DMS79 (cell line): ENCODE measurements around the gene RNF145.
A peak's percentile ranks its signal among the peaks of the same experiment; 100 is the strongest.
"Not testable (repeated sequence)": the region's sequence is repeated elsewhere in the genome, so short reads cannot be mapped to it uniquely, and the experiment has no call there.

ENCODE experiments used
- DNase-seq: peaks from one replicate; lab custom pipeline; 2025; lab: John Stamatoyannopoulos, UW

RNF145 gene, protein sequence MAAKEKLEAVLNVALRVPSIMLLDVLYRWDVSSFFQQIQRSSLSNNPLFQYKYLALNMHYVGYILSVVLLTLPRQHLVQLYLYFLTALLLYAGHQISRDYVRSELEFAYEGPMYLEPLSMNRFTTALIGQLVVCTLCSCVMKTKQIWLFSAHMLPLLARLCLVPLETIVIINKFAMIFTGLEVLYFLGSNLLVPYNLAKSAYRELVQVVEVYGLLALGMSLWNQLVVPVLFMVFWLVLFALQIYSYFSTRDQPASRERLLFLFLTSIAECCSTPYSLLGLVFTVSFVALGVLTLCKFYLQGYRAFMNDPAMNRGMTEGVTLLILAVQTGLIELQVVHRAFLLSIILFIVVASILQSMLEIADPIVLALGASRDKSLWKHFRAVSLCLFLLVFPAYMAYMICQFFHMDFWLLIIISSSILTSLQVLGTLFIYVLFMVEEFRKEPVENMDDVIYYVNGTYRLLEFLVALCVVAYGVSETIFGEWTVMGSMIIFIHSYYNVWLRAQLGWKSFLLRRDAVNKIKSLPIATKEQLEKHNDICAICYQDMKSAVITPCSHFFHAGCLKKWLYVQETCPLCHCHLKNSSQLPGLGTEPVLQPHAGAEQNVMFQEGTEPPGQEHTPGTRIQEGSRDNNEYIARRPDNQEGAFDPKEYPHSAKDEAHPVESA

DNA sequence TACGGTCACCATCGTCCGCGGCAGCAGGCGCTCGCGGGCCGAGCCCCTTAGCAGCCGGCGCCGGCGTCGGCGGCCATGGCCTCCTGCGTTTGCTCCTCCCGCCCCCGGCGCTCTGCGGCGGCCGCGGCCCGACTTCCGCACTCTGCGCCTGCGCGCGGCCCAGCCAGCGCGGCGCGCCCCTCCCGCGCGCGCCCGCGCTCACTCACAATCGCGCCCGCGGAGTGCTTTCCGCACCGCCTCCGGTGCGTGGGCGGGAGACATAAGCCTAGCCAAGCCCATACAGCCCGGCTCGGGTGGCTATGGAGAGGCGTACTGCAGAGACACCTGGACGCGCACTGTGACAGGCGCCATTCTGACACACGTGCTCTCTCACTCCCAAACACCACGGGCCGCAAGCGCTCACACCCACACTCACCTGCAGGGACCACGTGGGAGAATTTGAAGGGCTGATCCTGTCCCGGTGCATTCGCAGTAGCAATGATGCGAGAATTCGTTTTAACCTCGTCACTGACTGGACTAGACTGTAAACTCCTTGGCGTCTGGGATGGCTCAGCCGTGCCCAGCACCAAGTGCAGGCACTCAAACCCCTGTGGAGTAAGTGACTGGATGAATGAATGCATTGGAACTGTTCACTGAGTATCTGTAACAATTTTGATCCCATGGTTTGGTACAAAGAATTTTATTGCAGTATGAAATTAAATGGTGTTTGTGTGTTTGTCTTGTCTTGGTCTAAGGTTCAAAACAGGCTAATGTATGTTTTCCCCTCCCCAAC lies at the start of gene RNF145:
RNF145 (minus strand) TSS at position 116 of the 772 bp plus-strand sequence. CDS start 5,936 bp downstream, outside the sequence.
- DNase-seq: peak; percentile 21

DNA sequence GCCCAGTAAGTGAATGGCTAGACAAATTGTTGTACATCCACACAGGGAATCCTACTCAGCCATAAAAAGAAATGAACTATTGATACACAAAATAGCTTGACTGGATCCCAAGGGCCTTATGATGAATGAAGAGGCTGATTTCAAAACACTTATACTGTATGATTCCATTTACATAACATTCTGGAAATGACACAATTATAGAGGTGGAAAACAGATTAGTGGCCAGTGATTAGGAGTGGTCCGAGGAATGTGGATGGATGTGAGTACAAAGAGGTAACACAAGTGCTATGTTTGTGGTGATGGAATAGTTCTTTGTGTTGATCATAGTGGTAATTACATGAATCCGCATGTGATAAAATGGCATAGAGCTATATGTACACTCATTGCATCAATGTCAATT lies 49.0 kb upstream of the RNF145 start:
- no peak for DNase-seq

DNA sequence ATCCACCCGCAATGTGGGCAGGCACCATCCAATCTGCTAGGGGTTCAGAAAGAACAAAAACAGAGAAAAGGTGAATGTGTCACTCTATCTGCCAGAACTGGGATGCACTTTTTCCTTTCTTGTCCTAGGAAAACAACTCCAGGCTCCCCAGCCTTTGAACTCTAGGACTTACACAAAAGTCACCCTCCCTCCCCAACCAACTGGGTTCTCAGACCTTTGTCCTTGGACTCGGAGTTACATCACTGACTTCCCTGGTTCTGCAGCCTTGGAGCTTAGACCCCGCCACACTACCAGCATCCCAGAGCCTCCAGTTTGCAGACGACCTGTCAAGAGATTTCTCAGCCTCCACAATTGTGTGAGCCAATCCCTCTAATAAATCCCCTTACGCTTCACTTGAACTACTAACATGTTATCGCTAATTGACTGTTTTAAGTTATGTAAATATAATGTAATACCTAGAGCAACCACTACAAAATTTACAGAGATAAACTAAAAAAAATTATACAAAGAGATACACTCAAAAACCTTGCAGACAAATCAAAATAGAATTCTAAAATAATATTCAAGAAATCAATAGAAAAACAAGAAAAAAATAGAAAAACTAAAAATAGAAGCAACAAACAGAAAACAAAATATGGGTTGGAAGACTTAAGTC lies 48.4 kb upstream of the RNF145 start:
- no peak for DNase-seq

DNA sequence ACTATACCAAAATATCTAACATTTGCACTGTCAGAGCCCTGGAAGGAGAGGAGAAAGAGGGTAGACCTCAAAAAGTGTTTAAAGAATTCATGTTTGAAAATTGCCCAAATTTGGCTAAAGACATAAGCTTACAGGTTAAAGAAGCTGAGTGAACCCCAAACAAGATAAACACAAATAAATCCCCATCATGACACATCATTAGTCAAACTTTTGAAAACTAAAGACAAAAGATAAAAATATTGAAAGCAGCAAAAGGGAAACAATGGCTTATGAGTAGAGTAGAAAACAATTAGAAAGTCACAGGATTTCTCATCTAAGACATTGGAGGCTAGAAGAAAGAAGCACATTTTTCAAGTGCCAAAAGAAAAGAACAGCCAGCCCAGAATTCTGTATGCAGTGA lies 47.7 kb upstream of the RNF145 start:
- no peak for DNase-seq

DNA sequence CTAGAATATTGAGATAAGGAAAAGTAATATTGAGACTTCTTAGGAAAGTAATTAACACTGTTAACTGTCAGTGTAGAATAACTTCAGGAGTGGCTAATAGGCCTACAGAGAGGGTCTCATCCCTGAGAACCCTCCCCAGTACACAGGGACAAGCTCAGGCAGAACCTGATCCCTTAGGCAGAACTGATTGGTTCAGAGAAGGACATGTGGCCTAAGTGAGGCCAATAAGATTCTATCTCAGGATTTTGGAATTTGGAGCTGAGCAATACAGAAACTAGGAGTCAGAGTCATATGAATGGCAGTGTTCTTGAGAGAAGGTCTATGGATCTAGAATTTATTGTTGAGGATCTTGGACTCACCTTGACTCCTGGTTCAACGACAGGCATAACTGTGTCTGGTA lies 42.8 kb upstream of the RNF145 start:
- no peak for DNase-seq

DNA sequence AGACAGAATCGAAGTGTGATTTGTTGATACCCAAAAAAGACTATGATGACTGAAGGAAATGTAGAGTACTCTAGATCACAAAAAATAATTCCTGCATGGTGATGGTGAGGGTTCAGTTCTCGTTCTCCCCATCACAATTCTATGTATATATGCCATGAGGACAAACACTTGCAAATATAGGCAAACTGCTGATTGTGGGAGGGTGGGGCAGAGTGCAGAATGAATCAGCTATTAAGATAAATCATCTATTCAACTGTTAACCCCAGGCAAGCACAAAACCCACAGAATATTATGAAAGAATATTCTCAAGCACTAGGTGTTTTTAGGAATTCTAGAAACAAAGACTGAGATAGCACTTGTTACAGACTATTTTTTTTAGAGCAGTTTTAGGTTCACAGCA lies 39.8 kb upstream of the RNF145 start:
- no peak for DNase-seq

DNA sequence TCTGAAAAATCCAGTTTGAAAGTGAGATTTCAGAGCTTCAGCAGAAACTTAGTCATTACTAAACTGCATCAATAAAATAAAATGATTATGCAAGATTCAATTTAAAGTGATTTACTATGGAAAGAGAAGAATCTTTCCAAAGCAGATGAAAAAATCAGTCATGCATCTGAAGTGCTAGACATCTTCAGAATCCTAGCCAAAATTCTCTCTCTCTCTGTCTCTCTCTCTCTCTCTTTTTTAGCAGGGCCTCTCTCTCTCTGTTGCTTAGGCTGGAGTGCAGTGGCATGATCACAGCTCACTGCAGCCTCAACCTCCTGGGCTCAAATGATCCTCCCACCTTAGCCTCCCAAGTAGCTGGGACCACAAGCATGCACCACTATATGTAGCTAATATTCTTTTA lies 35.5 kb upstream of the RNF145 start:
- DNase-seq: no peak

DNA sequence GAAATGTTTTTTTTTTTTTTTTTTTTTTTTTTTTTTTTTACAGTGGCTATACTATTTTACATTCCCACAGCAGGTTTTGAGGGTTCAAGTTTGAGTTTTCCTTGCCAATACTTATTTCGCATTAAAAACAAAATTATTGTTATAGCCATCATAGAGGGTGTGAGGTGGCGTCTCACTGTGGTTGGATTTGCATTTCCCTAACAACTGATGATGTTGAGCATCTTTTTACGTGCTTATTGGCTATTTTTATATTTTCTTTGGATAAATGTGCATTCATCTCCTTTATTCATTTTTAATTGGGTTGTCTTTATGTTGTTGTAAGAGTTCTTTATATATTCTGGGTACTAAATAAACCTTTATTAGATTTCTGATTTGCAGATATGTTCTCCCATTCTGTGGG lies 34.8 kb upstream of the RNF145 start:
- DNase-seq: no peak

DNA sequence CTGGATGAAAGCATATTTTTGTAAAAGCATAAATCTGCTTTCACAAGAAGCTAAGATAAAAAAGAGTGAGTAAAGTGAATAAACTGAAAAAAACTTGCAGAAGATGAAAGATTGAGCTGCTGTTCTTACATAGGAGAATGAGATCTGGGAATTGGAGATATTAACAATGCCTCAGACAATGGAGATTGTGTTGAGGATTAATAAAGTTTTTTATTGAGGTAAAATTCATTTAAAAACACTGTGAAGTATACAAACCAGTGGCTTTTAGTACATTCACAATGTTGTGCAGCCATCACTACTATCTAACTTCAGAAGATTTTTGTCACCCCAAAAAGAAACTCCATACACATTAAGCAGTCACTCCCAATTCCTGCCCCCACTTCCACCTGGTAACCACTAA lies 34.0 kb upstream of the RNF145 start:
- DNase-seq: no peak

DNA sequence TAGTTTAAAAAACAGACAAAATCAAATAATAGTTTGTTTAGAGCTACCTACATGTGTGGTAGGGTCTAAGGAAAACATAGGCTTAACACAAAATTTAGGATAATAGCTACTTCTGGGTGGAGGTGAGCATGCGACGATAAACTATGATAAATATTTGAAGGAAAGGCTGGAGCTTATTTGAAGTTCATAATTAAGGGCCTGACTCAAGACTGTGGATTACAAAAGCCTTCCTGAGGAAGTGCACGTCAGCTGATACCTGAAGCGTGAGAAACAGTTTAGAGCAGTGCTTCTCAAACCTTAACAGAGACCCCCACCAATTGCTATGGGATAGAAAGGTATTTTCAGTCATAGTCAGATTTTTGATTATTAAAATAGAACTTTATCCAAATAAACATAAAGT lies 33.3 kb upstream of the RNF145 start:
- no peak for DNase-seq

DNA sequence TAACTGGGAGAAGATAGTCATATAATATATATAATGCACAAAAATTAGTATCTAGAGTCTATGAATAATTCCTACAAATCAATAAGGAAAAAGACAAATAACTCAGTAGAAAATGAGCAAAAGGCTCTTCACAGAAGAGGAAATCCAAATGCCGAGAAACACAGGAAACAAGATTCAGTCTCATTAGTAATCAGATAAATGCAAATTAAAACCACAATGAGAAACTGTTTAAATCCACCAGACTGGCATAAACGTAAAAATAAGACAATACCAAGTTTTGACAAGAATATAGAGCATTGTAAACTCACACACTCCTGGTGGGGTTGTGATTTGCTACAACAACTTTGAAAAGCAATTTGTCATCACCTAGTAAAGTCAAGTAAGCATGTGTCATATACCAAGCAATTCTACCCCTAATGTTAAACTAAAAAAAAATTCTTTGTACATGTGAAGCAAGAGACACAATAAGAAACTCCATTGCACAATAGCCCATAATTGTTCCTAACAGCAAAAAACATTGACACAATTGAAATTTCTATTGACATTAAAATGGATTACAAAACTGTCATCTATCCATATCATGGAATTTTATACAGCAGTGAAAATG lies 32.7 kb upstream of the RNF145 start:
- no peak for DNase-seq

DNA sequence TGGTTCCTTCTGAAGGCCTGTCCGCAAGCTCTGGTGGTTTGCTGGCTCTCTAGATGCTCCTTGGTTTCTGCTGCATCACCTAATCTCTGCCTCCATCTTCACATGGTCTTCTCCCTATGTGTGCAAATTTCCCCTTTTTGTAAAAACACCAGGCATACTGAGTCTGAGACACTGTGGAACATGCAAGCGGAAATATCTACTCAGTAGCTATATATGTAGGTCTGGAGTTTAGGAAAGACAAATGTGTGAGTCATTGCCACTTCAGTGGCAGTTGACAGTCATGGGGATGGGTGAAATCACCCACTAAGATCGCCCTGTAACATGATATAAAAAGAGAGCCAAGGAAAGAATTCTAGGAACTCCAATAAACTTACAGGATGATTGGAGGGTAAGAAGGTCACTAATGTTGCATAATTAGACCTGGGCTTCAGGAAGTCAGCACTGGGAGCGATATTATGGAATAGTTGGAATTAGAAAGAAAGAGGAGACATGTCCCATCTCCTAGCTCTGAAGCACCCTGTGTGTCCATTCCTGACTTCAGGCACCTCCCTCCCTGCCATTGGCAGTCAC lies 31.0 kb upstream of the RNF145 start:
- no peak for DNase-seq

DNA sequence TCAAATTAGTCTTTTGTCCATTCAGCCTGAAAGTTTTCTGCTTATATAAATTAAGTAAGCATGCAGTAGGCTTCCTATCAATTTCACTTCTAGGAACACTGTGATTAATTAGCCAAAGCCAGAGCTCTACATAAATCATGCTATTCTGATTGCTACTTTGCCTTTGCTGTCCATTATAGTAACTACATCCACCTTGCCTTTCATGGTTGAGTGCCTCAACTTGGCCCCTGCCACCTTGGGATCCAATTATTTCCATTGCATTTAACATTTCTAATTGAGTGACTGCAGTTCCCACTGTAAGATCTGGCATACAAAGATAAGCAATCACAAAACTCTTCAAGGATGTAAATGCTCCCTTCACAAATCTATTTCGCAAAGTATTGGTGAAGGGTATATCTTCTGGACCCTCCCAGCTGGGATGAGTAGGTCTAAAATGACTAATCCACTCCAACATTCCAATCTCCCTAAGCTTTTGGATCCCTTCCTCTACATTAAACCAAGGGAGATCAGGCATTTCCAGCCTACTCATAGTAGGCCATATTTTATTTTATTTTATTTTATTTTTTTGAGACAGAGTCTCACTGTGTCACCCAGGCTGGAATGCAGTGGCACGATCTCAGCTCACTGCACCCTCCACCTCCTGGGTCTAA lies 26.6 kb upstream of the RNF145 start:
- not testable (repeated sequence) for DNase-seq

DNA sequence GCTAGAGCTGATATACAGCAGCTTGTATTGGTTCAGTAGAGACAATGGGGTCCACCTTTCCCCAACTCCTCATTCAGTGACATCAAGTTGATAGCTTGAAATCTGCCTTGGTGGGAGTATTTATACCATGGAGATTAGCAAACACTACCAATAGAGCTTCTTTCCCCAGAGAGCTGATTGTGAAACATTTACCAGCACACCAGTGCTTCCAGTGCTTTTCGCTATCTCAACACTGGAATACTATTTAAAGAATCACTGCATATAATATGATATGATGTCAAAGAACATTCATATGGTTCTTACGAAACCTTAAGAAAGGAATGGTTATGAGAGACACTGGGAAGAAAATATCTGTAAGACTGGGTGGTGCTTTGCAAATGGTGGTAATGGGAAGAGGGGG lies 21.8 kb upstream of the RNF145 start:
- DNase-seq: no peak

DNA sequence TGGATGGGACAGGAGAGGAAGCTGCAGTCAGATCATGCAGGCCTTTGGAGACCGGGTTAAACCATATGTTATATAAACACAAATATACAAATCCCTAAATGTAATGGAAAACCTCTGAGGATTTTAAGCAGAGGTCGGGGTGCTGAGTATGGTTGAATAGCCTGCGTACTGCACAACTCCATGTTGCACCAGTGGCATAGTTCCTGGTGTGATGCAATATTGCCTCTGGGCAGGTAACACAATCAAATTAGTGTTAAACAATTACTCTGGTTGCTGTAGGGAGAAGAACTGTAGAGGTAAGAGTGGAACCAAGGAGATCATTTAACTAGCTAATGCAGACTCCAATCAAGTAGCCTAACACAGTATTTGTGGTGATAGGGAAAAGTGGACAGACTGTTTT lies 21.3 kb upstream of the RNF145 start:
- DNase-seq: no peak

DNA sequence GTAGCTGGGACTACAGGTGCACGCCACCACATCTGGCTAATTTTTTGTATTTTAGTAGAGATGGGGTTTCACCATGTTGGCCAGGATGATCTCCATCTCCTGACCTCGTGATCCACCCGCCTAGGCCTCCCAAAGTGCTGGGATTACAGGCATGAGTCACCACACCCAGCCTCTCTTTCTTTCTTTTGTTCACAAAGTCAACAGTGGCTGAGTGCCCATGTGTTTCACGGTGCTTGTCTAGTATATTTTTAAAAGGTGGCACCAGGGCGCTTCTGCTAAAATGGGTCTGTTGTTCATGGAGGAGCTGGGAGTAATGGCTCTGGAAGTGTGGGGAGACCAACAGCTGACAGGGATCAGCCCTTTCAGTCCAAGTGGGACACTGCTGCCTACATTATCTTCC lies 18.7 kb upstream of the RNF145 start:
- DNase-seq: not testable (repeated sequence)

DNA sequence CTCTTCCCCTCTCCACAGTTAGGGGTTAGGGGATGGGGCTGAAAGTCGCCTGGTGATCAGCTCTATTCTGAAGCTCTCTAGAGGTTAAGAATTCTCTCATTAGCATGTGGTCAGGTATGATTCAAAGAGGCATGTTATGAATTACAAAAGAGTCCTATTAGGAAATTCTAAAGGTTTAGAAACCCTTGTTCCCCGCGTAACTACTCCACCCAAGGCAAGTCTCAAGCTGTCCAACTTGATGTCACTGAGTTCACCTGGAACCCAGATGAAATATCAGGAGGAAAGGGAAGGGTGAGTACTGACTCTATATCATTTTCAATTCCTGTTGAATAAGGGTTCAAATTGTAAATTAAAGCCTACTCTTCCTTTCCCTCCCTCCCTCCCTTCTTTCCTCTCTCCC lies 18.1 kb upstream of the RNF145 start:
- no peak for DNase-seq

DNA sequence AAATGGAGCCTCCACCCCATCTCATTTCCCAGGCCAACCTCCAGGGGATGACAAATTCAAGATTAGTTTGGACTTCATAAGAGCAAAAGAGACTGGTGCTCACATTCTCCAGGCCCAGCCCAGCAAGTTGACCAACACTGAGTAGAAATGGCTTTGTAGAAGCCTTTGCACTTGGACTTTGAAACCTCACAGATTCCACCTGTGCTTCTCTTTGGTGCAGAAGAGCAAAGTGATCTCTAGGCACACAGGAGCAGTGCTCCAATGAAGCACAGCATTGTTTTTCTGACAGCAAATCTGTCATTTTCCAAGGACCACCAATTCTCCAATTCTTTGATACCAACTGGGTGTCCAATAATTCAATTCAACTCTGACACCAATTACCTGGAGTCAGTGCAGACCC lies 17.1 kb upstream of the RNF145 start:
- DNase-seq: no peak

DNA sequence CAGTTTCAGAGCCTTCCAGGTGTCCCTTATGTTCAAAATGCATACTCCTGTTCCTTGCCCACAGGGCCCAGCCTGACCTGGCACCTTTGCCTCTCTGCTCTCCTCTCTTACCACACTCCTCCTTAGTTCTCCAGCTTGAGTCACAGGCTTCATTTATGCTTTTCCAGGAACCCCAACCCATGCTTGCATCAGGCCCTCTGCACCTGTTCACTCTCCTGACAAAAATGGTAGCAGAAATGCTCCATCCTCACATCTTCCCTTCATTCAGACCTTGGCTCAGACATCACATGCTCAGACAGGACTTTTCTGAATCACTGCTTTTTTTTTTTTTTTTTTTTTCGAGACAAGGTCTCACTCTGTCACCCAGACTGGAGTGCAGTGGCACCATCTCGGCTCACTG lies 15.1 kb upstream of the RNF145 start:
- no peak for DNase-seq

DNA sequence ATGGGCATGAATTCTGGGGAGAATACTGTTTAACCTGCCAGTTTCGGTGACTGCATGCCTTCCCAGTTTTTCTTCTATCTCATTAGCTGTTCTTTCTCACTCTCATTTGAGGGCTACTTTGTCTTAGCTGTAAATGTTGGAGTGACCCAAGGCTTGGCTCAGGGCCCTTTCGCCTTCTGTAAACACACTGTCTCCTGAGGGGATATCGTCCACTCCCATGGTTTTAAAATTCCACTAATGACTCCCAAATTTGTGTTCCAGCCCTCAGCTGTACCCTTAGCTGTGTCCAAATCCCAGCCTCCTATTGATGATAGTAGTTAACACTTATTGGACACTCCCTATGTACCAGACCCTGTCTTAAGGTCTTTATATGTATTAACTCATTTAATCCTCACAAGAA lies 14.1 kb upstream of the RNF145 start:
- no peak for DNase-seq

DNA sequence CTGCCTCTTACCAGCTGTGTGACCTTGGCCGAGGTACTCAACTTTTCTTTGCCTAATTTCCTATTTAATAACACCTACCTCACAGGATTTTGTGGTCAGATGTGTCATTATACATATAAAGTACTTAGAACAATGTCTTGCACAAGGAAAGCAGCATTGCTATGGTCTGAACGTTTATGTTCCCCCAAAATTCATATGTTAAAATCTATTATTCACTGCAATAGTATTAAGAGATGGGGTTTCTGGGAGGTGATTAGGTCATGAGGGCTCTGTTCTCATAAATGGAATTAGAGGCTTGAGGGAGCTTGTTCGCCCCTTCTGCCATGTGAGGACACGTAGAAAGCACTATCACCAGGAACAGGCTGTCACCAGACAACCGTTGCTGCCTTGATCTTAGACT lies 10.9 kb upstream of the RNF145 start:
- DNase-seq: no peak
